SK-N-SH treated with all-trans-retinoic acid at 6 μM for 48 hours (cell line): ENCODE measurements around the gene SMCO4.
A peak's percentile ranks its signal among the peaks of the same experiment; 100 is the strongest.

Experiments used
- ATAC-seq: fragments of 200-7000 bp; cut with Tn5 transposase; 3 replicates; pipeline ENCODE4 v1.9.1; 2020; ENCODE audit warnings: mild to moderate bottlenecking, moderate library complexity
- ARNTL ChIP-seq: fragments of 450-650 bp; formaldehyde crosslinking; IDR thresholded peaks from 2 replicates; pipeline ENCODE4 v1.5.0; 2020; ENCODE audit warnings: low read depth, mild to moderate bottlenecking, moderate library complexity, borderline replicate concordance
- BACH2 ChIP-seq: fragments of 250-450 bp; sonication (Bioruptor Pico); IDR thresholded peaks from 2 replicates; pipeline ENCODE4 v1.9.0; 2021; ENCODE audit warnings: mild to moderate bottlenecking, borderline replicate concordance
- CSDC2 ChIP-seq: fragments of 250-450 bp; sonication (Bioruptor Pico); IDR thresholded peaks from 2 replicates; pipeline ENCODE4 v1.5.0; 2020; ENCODE audit warnings: mild to moderate bottlenecking, moderate library complexity
- CSRNP3 ChIP-seq: fragments of 250-450 bp; sonication (Bioruptor Pico); IDR thresholded peaks from 2 replicates; pipeline ENCODE4 v1.5.1; 2021; ENCODE audit warnings: mild to moderate bottlenecking, moderate library complexity
- ESRRG ChIP-seq: fragments of 250-450 bp; sonication (Bioruptor Pico); IDR thresholded peaks from 2 replicates; pipeline ENCODE4 v1.6.1; 2021; ENCODE audit warnings: mild to moderate bottlenecking
- GLIS3 ChIP-seq: fragments of 250-450 bp; sonication (Bioruptor Pico); IDR thresholded peaks from 2 replicates; pipeline ENCODE4 v1.5.0; 2020; ENCODE audit warnings: mild to moderate bottlenecking, moderate library complexity
- ISL1 ChIP-seq: fragments of 250-450 bp; sonication (Bioruptor Pico); IDR thresholded peaks from 2 replicates; pipeline ENCODE4 v2.1.2; 2022; ENCODE audit warnings: mild to moderate bottlenecking, moderate library complexity
- OSR1 ChIP-seq: fragments of 250-450 bp; sonication (Bioruptor Pico); IDR thresholded peaks from 2 replicates; pipeline ENCODE4 v1.8.0; 2022; ENCODE audit warnings: moderate library complexity, mild to moderate bottlenecking, inconsistent platforms
- PATZ1 ChIP-seq: fragments of 250-450 bp; sonication (Bioruptor Pico); IDR thresholded peaks from 2 replicates; pipeline ENCODE4 v1.8.0; 2020; ENCODE audit warnings: mild to moderate bottlenecking, moderate library complexity, borderline replicate concordance
- POU6F1 ChIP-seq: fragments of 250-450 bp; sonication (Bioruptor Pico); IDR thresholded peaks from 2 replicates; pipeline ENCODE4 v1.8.0; 2021; ENCODE audit warnings: low read depth, mild to moderate bottlenecking, moderate library complexity, borderline replicate concordance
- PPARA ChIP-seq: fragments of 250-450 bp; sonication (Bioruptor Pico); IDR thresholded peaks from 2 replicates; pipeline ENCODE4 v1.5.0; 2020; ENCODE audit warnings: mild to moderate bottlenecking, borderline replicate concordance
- SNAI2 ChIP-seq: fragments of 250-450 bp; sonication (Bioruptor Pico); IDR thresholded peaks from 2 replicates; pipeline ENCODE4 v1.5.0; 2020; ENCODE audit warnings: mild to moderate bottlenecking, moderate library complexity
- TCF4 ChIP-seq: fragments of 250-450 bp; sonication (Bioruptor Pico); IDR thresholded peaks from 2 replicates; pipeline ENCODE4 v1.8.0; 2021; ENCODE audit warnings: mild to moderate bottlenecking, moderate library complexity, borderline replicate concordance
- TOX ChIP-seq: fragments of 250-450 bp; sonication (Bioruptor Pico); IDR thresholded peaks from 2 replicates; pipeline ENCODE4 v1.8.0; 2021; ENCODE audit warnings: mild to moderate bottlenecking, moderate library complexity, borderline replicate concordance
- TSHZ2 ChIP-seq: fragments of 250-450 bp; sonication (Bioruptor Pico); IDR thresholded peaks from 2 replicates; pipeline ENCODE4 v1.5.0; 2020; ENCODE audit warnings: mild to moderate bottlenecking, moderate library complexity
- ZC3H10 ChIP-seq: fragments of 250-450 bp; sonication (Bioruptor Pico); IDR thresholded peaks from 2 replicates; pipeline ENCODE4 v1.5.1; 2021; ENCODE audit warnings: mild to moderate bottlenecking, moderate library complexity
- ZFP3 ChIP-seq: fragments of 250-450 bp; sonication (Bioruptor Pico); IDR thresholded peaks from 2 replicates; pipeline ENCODE4 v1.5.0; 2020; ENCODE audit warnings: mild to moderate bottlenecking, moderate library complexity
- ZFP30 ChIP-seq: fragments of 450-650 bp; formaldehyde crosslinking; IDR thresholded peaks from 2 replicates; pipeline ENCODE4 v1.5.0; 2022; ENCODE audit warnings: mild to moderate bottlenecking, moderate library complexity
- ZNF565 ChIP-seq: fragments of 450-650 bp; formaldehyde crosslinking; conservative IDR thresholded peaks from 2 replicates; pipeline ENCODE4 v1.5.0; 2020; ENCODE audit warnings: low read depth, mild to moderate bottlenecking, moderate library complexity
- ZNF70 ChIP-seq: fragments of 450-650 bp; formaldehyde crosslinking; IDR thresholded peaks from 2 replicates; pipeline ENCODE4 v1.5.0; 2020; ENCODE audit warnings: mild to moderate bottlenecking, moderate library complexity

The SMCO4 gene

GRCh38 chr11:93487032-93487483 is 56.1 kb downstream of the SMCO4 start:
- no peak for ATAC-seq
- TF ChIP-seq PATZ1 (CRISPR knock-in tag) (no peak), CSDC2 (CRISPR knock-in tag) (no peak), SNAI2 (CRISPR knock-in tag) (no peak), CSRNP3 (CRISPR knock-in tag) (no peak), ESRRG (no peak), OSR1 (CRISPR knock-in tag) (no peak), ARNTL (CRISPR knock-in tag) (no peak), ZNF565 (CRISPR knock-in tag) (no peak), TOX (CRISPR knock-in tag) (no peak), TSHZ2 (no peak), ZFP30 (CRISPR knock-in tag) (no peak), ZNF70 (CRISPR knock-in tag) (no peak), ZC3H10 (no peak)

GRCh38 chr11:93485983-93486382 is 57.2 kb downstream of the SMCO4 start:
- ATAC-seq: no peak
- no peak for TF ChIP-seq ZNF565 (CRISPR knock-in tag)
- TF ChIP-seq PPARA: no peak
- no peak for TF ChIP-seq GLIS3 (CRISPR knock-in tag)
- no peak for TF ChIP-seq ARNTL (CRISPR knock-in tag)
- no peak for TF ChIP-seq CSRNP3 (CRISPR knock-in tag)
- no peak for TF ChIP-seq BACH2 (CRISPR knock-in tag)
- no peak for TF ChIP-seq ESRRG
- no peak for TF ChIP-seq POU6F1 (CRISPR knock-in tag)
- no peak for TF ChIP-seq TOX (CRISPR knock-in tag)
- TF ChIP-seq SNAI2 (CRISPR knock-in tag): no peak
- TF ChIP-seq ISL1 (CRISPR knock-in tag): no peak

- TF ChIP-seq TCF4 (CRISPR knock-in tag): peak; percentile 55; the same call in 1 of the 2 replicates
- no peak for TF ChIP-seq ARNTL (CRISPR knock-in tag)
- ATAC-seq: peak; percentile 27; the same call in 1 of the 3 replicates
These were observed 58.5 kb downstream of the SMCO4 start for GRCh38 chr11:93484716-93485115.

GRCh38 chr11:93482556-93482955 is 60.6 kb downstream of the SMCO4 start:
- ATAC-seq: no peak
- TF ChIP-seq ZFP3 (no peak), PATZ1 (CRISPR knock-in tag) (no peak), CSDC2 (CRISPR knock-in tag) (no peak), OSR1 (CRISPR knock-in tag) (no peak)
